C4-2B (cell line): Measurements from ENCODE around the gene KLHL1.

Experiments
- ZFX ChIP-seq: fragments of 450-650 bp; IDR thresholded peaks from 2 replicates; pipeline ENCODE4 v1.6.1; 2017
- TF ChIP-seq, protein P1 (sequence below): fragments of 450-650 bp; conservative IDR thresholded peaks from 2 replicates; pipeline ENCODE4 v1.5.1; 2017; ENCODE audit warnings: mild to moderate bottlenecking

DNA sequence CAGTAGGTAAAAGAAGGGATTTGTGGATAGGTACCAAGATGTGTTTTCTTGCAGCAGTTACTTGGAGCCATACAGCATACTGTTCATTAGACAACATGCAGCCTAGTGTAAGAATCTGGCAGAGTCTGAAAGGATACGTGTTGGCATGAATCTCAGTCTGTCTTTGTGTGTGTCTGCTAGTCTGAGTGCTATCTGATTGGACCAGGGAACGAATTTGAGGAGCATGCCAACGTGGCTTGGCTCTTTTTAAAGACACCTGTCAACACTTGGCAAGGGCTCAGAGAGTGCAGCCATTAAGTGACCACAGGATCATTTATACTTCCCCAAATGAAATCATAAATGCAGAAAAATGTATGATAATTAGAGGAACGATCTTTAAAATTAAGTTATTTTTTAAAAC is 28.2 kb downstream of the KLHL1 start:
- TF ChIP-seq, protein P1, sequence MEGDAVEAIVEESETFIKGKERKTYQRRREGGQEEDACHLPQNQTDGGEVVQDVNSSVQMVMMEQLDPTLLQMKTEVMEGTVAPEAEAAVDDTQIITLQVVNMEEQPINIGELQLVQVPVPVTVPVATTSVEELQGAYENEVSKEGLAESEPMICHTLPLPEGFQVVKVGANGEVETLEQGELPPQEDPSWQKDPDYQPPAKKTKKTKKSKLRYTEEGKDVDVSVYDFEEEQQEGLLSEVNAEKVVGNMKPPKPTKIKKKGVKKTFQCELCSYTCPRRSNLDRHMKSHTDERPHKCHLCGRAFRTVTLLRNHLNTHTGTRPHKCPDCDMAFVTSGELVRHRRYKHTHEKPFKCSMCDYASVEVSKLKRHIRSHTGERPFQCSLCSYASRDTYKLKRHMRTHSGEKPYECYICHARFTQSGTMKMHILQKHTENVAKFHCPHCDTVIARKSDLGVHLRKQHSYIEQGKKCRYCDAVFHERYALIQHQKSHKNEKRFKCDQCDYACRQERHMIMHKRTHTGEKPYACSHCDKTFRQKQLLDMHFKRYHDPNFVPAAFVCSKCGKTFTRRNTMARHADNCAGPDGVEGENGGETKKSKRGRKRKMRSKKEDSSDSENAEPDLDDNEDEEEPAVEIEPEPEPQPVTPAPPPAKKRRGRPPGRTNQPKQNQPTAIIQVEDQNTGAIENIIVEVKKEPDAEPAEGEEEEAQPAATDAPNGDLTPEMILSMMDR: no peak
- TF ChIP-seq ZFX: no peak
